Parathyroid adenoma (tissue), 2 donors: ENCODE results near the gene DLL4.

ENCODE experiments used
- H2AFZ ChIP-seq: fragments of 300-600 bp; sonication (generic); one replicate; pipeline ENCODE4 v1.7.0; 2017; ENCODE audit warnings: antibody characterized with exemption, mild to moderate bottlenecking
- H3K27ac ChIP-seq: fragments of 300-600 bp; sonication (generic); one replicate; pipeline ENCODE4 v1.7.0; 2017
- H3K27me3 ChIP-seq: fragments of 300-600 bp; sonication (generic); one replicate; pipeline ENCODE4 v1.7.0; 2017; ENCODE audit warnings: low read length; ENCODE audit not compliant: control insufficient read depth, insufficient read depth
- H3K36me3 ChIP-seq: fragments of 300-600 bp; sonication (generic); one replicate; pipeline ENCODE4 v1.7.0; 2017; ENCODE audit warnings: low read length; ENCODE audit not compliant: control insufficient read depth, insufficient read depth
- H3K4me1 ChIP-seq: fragments of 300-600 bp; sonication (generic); one replicate; pipeline ENCODE4 v1.7.0; 2017; ENCODE audit warnings: control low read depth
- H3K4me2 ChIP-seq: fragments of 300-600 bp; sonication (generic); one replicate; pipeline ENCODE4 v1.7.0; 2017; ENCODE audit warnings: low read length
- H3K4me3 ChIP-seq: fragments of 300-600 bp; sonication (generic); one replicate; pipeline ENCODE4 v1.7.0; 2017; ENCODE audit warnings: low read depth, low read length
- H3K79me2 ChIP-seq: fragments of 300-600 bp; sonication (generic); one replicate; pipeline ENCODE4 v1.7.0; 2017; ENCODE audit warnings: control low read depth
- H3K9ac ChIP-seq: fragments of 300-600 bp; sonication (generic); one replicate; pipeline ENCODE4 v1.7.0; 2017; ENCODE audit warnings: mild to moderate bottlenecking
- H3K9me3 ChIP-seq: fragments of 300-600 bp; sonication (generic); one replicate; pipeline ENCODE4 v1.7.0; 2017; ENCODE audit warnings: low read length; ENCODE audit not compliant: control insufficient read depth
- CTCF ChIP-seq: fragments of 300-600 bp; sonication (generic); IDR thresholded peaks from one replicate; pipeline ENCODE4 v1.7.0; 2017; ENCODE audit warnings: antibody characterized with exemption, mild to moderate bottlenecking
- donor health status: primary hyperparathyroidism.

DLL4 gene

GRCh38 chr15:40911693-40912092 lies 17.4 kb upstream of the DLL4 start:
- no peaks in the 10 kb centered on the region for H3K4me1 ChIP-seq

GRCh38 chr15:40912478-40912877 lies 16.7 kb upstream of the DLL4 start:
- Histone ChIP-seq H3K4me2 (no peak overlapping the region), H3K9ac (no peak overlapping the region), H2AFZ (no peak overlapping the region)

More at GRCh38 chr15:40911693-40912092, 17.4 kb upstream of the DLL4 start:
- Histone ChIP-seq H3K9ac (no peak overlapping the region), H3K4me3 (no peak overlapping the region), H3K9me3 (no peaks in the 10 kb centered on the region), H3K27me3 (no peaks in the 10 kb centered on the region), H3K27ac (no peak overlapping the region), H3K79me2 (no peaks in the 10 kb centered on the region), H2AFZ (no peak overlapping the region), H3K36me3 (no peaks in the 10 kb centered on the region), H3K4me2 (no peak overlapping the region)
- TF ChIP-seq CTCF: no peak

GRCh38 chr15:40914013-40914412 lies 15.1 kb upstream of the DLL4 start:
- H2AFZ ChIP-seq: no peak overlapping the region
- no peak overlapping the region for H3K4me2 ChIP-seq
- no peak for TF ChIP-seq CTCF
- no peaks in the 10 kb centered on the region for H3K4me1 ChIP-seq
- no peak overlapping the region for H3K27ac ChIP-seq
- H3K9ac ChIP-seq: no peak overlapping the region
- no peaks in the 10 kb centered on the region for H3K79me2 ChIP-seq
- H3K9me3 ChIP-seq: no peaks in the 10 kb centered on the region
- no peaks in the 10 kb centered on the region for H3K27me3 ChIP-seq
- no peaks in the 10 kb centered on the region for H3K36me3 ChIP-seq
- H3K4me3 ChIP-seq: no peak overlapping the region

More at GRCh38 chr15:40912478-40912877, 16.7 kb upstream of the DLL4 start:
- H3K27ac ChIP-seq: no peak overlapping the region
- no peak for TF ChIP-seq CTCF
- no peaks in the 10 kb centered on the region for H3K79me2 ChIP-seq
- no peaks in the 10 kb centered on the region for H3K9me3 ChIP-seq
- H3K4me3 ChIP-seq: no peak overlapping the region
- no peaks in the 10 kb centered on the region for H3K27me3 ChIP-seq
- no peaks in the 10 kb centered on the region for H3K36me3 ChIP-seq
- no peaks in the 10 kb centered on the region for H3K4me1 ChIP-seq

GRCh38 chr15:40914486-40914885 lies 14.7 kb upstream of the DLL4 start:
- Histone ChIP-seq H3K36me3 (no peaks in the 10 kb centered on the region), H3K79me2 (no peaks in the 10 kb centered on the region), H3K27ac (no peak overlapping the region), H3K9ac (no peak overlapping the region), H3K4me1 (no peaks in the 10 kb centered on the region), H3K4me3 (no peak overlapping the region), H2AFZ (no peak overlapping the region), H3K27me3 (no peaks in the 10 kb centered on the region), H3K4me2 (no peak overlapping the region), H3K9me3 (no peaks in the 10 kb centered on the region)
- no peak for TF ChIP-seq CTCF

GRCh38 chr15:40915116-40915661 lies 14.0 kb upstream of the DLL4 start:
- TF ChIP-seq CTCF: no peak
- H3K79me2 ChIP-seq: no peaks in the 10 kb centered on the region
- H3K4me3 ChIP-seq: no peak overlapping the region
- H3K9me3 ChIP-seq: no peaks in the 10 kb centered on the region
- H3K27me3 ChIP-seq: no peaks in the 10 kb centered on the region
- no peak overlapping the region for H3K27ac ChIP-seq
- no peak overlapping the region for H2AFZ ChIP-seq
- no peaks in the 10 kb centered on the region for H3K36me3 ChIP-seq
- H3K4me2 ChIP-seq: no peak overlapping the region
- H3K9ac ChIP-seq: no peak overlapping the region
- H3K4me1 ChIP-seq: no peaks in the 10 kb centered on the region
